ENCODE data around the gene TNP1. TPM values are rescaled to one million over a fixed set of nuclear protein-coding genes. Genes with fewer than 3 reads are reported as not detected.

Gene TNP1
- total RNA-seq, 1 donor from 2014 or later: not detected

DNA sequence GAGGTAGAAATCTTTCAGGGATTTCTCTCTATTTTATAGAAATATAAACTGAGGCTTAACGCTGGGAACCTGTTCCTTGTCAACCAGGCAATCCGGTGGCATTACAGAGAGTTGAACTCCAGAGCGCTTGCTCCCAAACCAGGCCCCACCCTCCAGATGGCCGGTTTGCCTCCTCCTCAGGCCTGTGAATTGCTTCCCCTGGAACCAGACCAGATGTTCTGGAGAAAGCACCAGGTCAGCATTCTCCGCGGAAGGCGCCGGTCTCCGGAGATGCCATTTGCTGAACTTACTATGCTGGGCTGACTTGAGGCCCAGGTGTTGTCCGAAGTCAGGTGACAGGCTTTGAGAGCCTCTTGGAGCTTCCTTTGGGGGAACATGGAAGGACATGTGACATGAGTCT lies 17.2 kb downstream of the TNP1 start:
- Mint-ChIP-seq H3K27ac (no peak overlapping the region), H3K4me3 (no peak overlapping the region), H3K9me3 (peaks cover 4% of the 10 kb centered on the region), H3K27me3 (ENCODE audit: low read depth) (peaks cover 3% of the 10 kb centered on the region), H3K4me1 (peaks cover 24% of the 10 kb centered on the region), H3K36me3 (no peaks in the 10 kb centered on the region)
- DNase-seq (ENCODE audit: low spot score in 2 of 2, unreplicated experiment in 2 of 2): no peak
- TF ChIP-seq, protein P1, sequence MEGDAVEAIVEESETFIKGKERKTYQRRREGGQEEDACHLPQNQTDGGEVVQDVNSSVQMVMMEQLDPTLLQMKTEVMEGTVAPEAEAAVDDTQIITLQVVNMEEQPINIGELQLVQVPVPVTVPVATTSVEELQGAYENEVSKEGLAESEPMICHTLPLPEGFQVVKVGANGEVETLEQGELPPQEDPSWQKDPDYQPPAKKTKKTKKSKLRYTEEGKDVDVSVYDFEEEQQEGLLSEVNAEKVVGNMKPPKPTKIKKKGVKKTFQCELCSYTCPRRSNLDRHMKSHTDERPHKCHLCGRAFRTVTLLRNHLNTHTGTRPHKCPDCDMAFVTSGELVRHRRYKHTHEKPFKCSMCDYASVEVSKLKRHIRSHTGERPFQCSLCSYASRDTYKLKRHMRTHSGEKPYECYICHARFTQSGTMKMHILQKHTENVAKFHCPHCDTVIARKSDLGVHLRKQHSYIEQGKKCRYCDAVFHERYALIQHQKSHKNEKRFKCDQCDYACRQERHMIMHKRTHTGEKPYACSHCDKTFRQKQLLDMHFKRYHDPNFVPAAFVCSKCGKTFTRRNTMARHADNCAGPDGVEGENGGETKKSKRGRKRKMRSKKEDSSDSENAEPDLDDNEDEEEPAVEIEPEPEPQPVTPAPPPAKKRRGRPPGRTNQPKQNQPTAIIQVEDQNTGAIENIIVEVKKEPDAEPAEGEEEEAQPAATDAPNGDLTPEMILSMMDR (IDR thresholded peaks at IDR 0.05; ENCODE audit: unreplicated experiment): no peak

DNA sequence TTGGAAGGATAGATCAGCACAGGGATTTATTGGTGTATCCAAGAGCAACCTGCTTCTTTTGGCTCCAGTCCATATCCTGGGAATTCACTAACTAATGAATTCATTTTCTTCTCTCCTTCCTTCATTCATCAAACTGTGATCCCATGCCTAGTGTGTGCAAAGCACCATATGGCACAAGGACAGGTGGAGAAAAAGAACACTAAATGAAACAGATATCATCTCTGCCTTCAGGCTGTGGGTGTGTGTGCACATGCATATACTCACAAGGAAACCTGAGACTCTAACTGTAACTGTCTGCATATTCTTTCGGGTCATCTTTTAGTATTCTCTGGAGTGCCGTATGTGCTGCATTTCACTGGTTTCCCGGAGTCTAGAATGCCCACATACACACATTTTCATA lies 20.2 kb downstream of the TNP1 start:
- H3K36me3 Mint-ChIP-seq: no peaks in the 10 kb centered on the region
- TF ChIP-seq, protein P1 (IDR thresholded peaks at IDR 0.05; ENCODE audit: unreplicated experiment): no peak
- H3K27me3 Mint-ChIP-seq (ENCODE audit: low read depth): peaks cover 4% of the 10 kb centered on the region
- H3K4me3 Mint-ChIP-seq: no peak overlapping the region
- DNase-seq (ENCODE audit: low spot score in 2 of 2, unreplicated experiment in 2 of 2): no peak
- H3K27ac Mint-ChIP-seq: no peak overlapping the region
- H3K4me1 Mint-ChIP-seq: peaks cover 24% of the 10 kb centered on the region
- peaks cover 4% of the 10 kb centered on the region for H3K9me3 Mint-ChIP-seq

DNA sequence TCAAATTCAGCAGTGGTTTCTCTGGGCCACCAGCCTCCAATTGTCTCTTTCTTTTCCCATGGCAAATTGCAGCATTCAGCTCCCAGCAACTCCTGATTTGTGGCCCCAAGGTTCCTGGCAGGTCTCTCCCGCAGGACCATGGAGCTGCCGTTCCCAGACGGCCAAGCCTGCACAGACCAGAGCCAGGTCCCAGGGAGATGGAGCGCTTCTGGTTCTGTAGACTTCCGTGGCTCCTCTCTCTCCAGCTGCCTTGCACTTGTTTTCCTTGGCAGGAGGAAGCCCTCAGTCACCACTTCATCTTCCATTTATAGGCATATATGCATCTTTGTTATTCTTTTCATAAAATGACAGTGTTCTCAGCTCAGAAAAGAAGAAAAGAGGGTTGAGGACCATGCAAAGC lies 21.7 kb downstream of the TNP1 start:
- TF ChIP-seq, protein P1 (IDR thresholded peaks at IDR 0.05; ENCODE audit: unreplicated experiment): no peak
- DNase-seq (ENCODE audit: low spot score in 2 of 2, unreplicated experiment in 2 of 2): no peak
- Mint-ChIP-seq H3K27ac (no peak overlapping the region), H3K27me3 (ENCODE audit: low read depth) (peaks cover 4% of the 10 kb centered on the region), H3K36me3 (no peaks in the 10 kb centered on the region), H3K4me3 (no peak overlapping the region), H3K9me3 (no peaks in the 10 kb centered on the region), H3K4me1 (peaks cover 22% of the 10 kb centered on the region)

DNA sequence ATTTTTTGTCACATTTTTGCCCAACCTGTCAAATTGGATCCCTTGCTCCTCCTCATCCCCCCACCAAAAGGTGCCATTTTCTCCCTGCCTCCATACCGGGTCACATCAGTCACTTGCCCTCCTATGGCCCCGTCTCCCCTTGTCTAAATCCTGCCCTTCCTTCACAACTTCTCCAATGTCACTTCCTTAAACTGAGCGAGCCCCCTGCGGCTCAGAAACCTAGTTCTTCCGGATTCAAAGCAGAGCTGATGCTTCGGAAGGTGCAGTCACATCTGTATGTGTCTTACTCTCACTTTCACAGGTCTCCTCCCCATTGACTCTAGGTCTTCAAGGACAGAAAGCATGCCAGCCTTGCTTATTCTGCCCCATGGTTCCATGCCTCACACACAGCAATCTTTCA lies 22.1 kb downstream of the TNP1 start:
- Mint-ChIP-seq H3K9me3 (no peaks in the 10 kb centered on the region), H3K4me3 (no peak overlapping the region), H3K36me3 (no peaks in the 10 kb centered on the region), H3K4me1 (peaks cover 18% of the 10 kb centered on the region), H3K27me3 (ENCODE audit: low read depth) (peaks cover 4% of the 10 kb centered on the region), H3K27ac (no peak overlapping the region)
- DNase-seq (ENCODE audit: low spot score in 2 of 2, unreplicated experiment in 2 of 2): no peak
- TF ChIP-seq, protein P1 (IDR thresholded peaks at IDR 0.05; ENCODE audit: unreplicated experiment): no peak

DNA sequence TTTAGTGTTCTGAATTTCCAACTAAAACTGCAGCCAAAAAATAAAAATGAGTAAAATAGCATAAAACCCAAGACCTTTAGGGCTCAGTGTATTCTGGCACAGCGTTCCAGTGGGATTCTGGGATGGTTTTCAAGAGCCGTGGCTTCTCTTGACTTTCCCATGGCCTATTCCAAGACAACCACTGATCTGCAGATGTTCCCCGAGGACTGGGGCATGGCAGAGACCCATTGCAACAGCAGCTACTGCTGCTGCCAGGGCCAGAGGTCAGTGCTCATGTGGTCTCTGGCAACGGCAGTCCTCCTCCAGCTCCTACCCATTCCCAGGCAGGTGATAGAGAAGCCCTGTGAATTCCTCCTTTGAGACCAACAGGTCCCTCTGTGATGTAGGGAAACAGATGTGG lies 26.8 kb downstream of the TNP1 start:
- TF ChIP-seq, protein P1 (IDR thresholded peaks at IDR 0.05; ENCODE audit: unreplicated experiment): no peak
- Mint-ChIP-seq H3K27ac (no peak overlapping the region), H3K4me1 (peaks cover 3% of the 10 kb centered on the region), H3K36me3 (no peaks in the 10 kb centered on the region), H3K27me3 (ENCODE audit: low read depth) (peaks cover 4% of the 10 kb centered on the region), H3K9me3 (no peaks in the 10 kb centered on the region), H3K4me3 (no peak overlapping the region)
- DNase-seq (ENCODE audit: low spot score in 2 of 2, unreplicated experiment in 2 of 2): no peak

DNA sequence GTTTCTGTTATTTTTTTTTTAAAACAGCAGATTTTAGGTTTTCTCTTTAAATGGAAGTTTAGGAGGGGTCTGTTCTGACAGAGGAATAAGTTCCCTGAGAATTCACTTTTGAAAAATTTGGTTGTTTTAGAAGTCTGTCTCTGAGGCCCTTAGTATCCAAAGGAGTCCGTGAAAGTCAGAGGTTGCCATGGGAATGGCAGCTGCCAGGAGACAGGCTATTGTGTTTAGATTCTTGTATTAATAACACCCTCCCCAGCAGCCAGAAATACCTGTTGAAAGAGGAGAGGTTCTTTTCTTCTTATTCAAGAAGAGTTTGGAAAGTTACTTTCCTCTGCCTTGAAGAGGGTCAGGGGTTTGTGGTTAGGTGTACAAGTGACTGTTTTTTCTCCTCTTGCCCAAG lies 29.5 kb downstream of the TNP1 start:
- H3K4me1 Mint-ChIP-seq: no peaks in the 10 kb centered on the region
- no peak overlapping the region for H3K27ac Mint-ChIP-seq
- DNase-seq (ENCODE audit: low spot score in 2 of 2, unreplicated experiment in 2 of 2): no peak
- peaks cover 5% of the 10 kb centered on the region for H3K27me3 Mint-ChIP-seq (ENCODE audit: low read depth)
- no peak overlapping the region for H3K4me3 Mint-ChIP-seq
- TF ChIP-seq, protein P1 (IDR thresholded peaks at IDR 0.05; ENCODE audit: unreplicated experiment): no peak
- H3K36me3 Mint-ChIP-seq: no peaks in the 10 kb centered on the region
- H3K9me3 Mint-ChIP-seq: no peaks in the 10 kb centered on the region
